Activated T-cell treated with anti-CD3 and anti-CD28 coated beads, Interleukin-2, amount 50 U/mL, for 72 hours (primary cell): ENCODE measurements around the gene MASP1. TPM values are rescaled to one million over a fixed set of nuclear protein-coding genes. Genes with fewer than 3 reads are reported as not detected.

Experiments
- ATAC-seq, 2 donors: fragments of 150-1000 bp; cut with Tn5 transposase; replicated peaks in 1 of 2; 2 replicates each; pipeline ENCODE4 v1.10.0; 2021; ENCODE audit warnings: moderate library complexity in 2 of 2, mild to moderate bottlenecking in 1 of 2
- DNase-seq, 2 donors: peaks; one replicate each; pipeline ENCODE4 v3.0.0; 2021 to 2022; ENCODE audit warnings: mixed read lengths in 1 of 2
- H3K27ac Mint-ChIP-seq: one replicate; pipeline ENCODE4 v1.8.0; 2022; ENCODE audit warnings: mild to moderate bottlenecking, moderate library complexity, mixed read lengths
- H3K27me3 Mint-ChIP-seq: one replicate; pipeline ENCODE4 v1.8.0; 2022; ENCODE audit warnings: low read depth, mixed read lengths
- H3K36me3 Mint-ChIP-seq, 2 donors: one replicate each; pipeline ENCODE4 v1.8.0; 2022; ENCODE audit warnings: mixed read lengths in 2 of 2, mild to moderate bottlenecking in 1 of 2; ENCODE audit not compliant: insufficient read depth in 2 of 2
- H3K4me1 Mint-ChIP-seq: one replicate; pipeline ENCODE4 v1.8.0; 2022; ENCODE audit warnings: low read depth, mixed read lengths
- H3K4me3 Mint-ChIP-seq, 2 donors: one replicate each; pipeline ENCODE4 v1.8.0; 2022; ENCODE audit warnings: mild to moderate bottlenecking in 2 of 2, mixed read lengths in 2 of 2, moderate library complexity in 2 of 2
- H3K9me3 Mint-ChIP-seq, 2 donors: one replicate each; pipeline ENCODE4 v1.8.0; 2022; ENCODE audit warnings: mixed read lengths in 2 of 2
- total RNA-seq, 2 donors: library from RNA; stranded (reverse); gene quantifications; one replicate each; pipeline ENCODE4 v1.2.3, GENCODE V29; 2022

MASP1 gene
- total RNA-seq, 2 donors from 2014 or later = not detected

GRCh38 chr3:187271582-187271981 lies 20.0 kb downstream of the MASP1 start:
- no peak for ATAC-seq
- H3K27ac Mint-ChIP-seq = no peak overlapping the region

GRCh38 chr3:187269486-187269885 lies 22.1 kb downstream of the MASP1 start:
- H3K36me3 Mint-ChIP-seq = no peaks in the 10 kb centered on the region
- H3K4me3 Mint-ChIP-seq = no peak overlapping the region
- peaks cover 19% of the 10 kb centered on the region for H3K27me3 Mint-ChIP-seq
- DNase-seq (no peak), ATAC-seq (no peak)
- peaks cover 0 to 2% of the 10 kb centered on the region in 2 donors for H3K9me3 Mint-ChIP-seq
- H3K27ac Mint-ChIP-seq = no peak overlapping the region
- no peaks in the 10 kb centered on the region for H3K4me1 Mint-ChIP-seq

More at GRCh38 chr3:187271582-187271981, 20.0 kb downstream of the MASP1 start:
- Mint-ChIP-seq H3K9me3 (peaks cover 0 to 2% of the 10 kb centered on the region in 2 donors), H3K27me3 (peaks cover 17% of the 10 kb centered on the region), H3K4me1 (no peaks in the 10 kb centered on the region), H3K4me3 (no peak overlapping the region), H3K36me3 (no peaks in the 10 kb centered on the region)
- DNase-seq = no peak

GRCh38 chr3:187267306-187267705 lies 24.2 kb downstream of the MASP1 start:
- no peak overlapping the region for H3K27ac Mint-ChIP-seq
- no peak overlapping the region for H3K4me3 Mint-ChIP-seq
- no peak for ATAC-seq
- no peaks in the 10 kb centered on the region for H3K4me1 Mint-ChIP-seq
- no peak for DNase-seq
- H3K27me3 Mint-ChIP-seq = peaks cover 19% of the 10 kb centered on the region
- H3K36me3 Mint-ChIP-seq = no peaks in the 10 kb centered on the region
- peaks cover 0 to 2% of the 10 kb centered on the region in 2 donors for H3K9me3 Mint-ChIP-seq

GRCh38 chr3:187266691-187267090 lies 24.8 kb downstream of the MASP1 start:
- no peaks in the 10 kb centered on the region for H3K36me3 Mint-ChIP-seq
- H3K9me3 Mint-ChIP-seq = peaks cover 0 to 2% of the 10 kb centered on the region in 2 donors
- H3K4me1 Mint-ChIP-seq = no peaks in the 10 kb centered on the region
- no peak overlapping the region for H3K4me3 Mint-ChIP-seq
- no peak overlapping the region for H3K27ac Mint-ChIP-seq
- no peak for DNase-seq
- ATAC-seq = no peak
- H3K27me3 Mint-ChIP-seq = peaks cover 19% of the 10 kb centered on the region

- Mint-ChIP-seq H3K27me3 (peaks cover 23% of the 10 kb centered on the region), H3K4me1 (no peaks in the 10 kb centered on the region), H3K4me3 (no peak overlapping the region), H3K9me3 (peaks cover 0 to 2% of the 10 kb centered on the region in 2 donors), H3K36me3 (no peaks in the 10 kb centered on the region), H3K27ac (no peak overlapping the region)
- DNase-seq = no peak
- no peak for ATAC-seq
These were observed 26.0 kb downstream of the MASP1 start for GRCh38 chr3:187265461-187265955.

GRCh38 chr3:187264911-187265310 lies 26.6 kb downstream of the MASP1 start:
- ATAC-seq = no peak
- H3K4me3 Mint-ChIP-seq = no peak overlapping the region
- peaks cover 27% of the 10 kb centered on the region for H3K27me3 Mint-ChIP-seq
- no peak overlapping the region for H3K27ac Mint-ChIP-seq
- H3K9me3 Mint-ChIP-seq = peaks cover 0 to 2% of the 10 kb centered on the region in 2 donors
- no peaks in the 10 kb centered on the region for H3K36me3 Mint-ChIP-seq
- H3K4me1 Mint-ChIP-seq = no peaks in the 10 kb centered on the region
- DNase-seq = no peak

GRCh38 chr3:187264021-187264420 lies 27.5 kb downstream of the MASP1 start:
- Mint-ChIP-seq H3K27me3 (peaks cover 31% of the 10 kb centered on the region), H3K36me3 (no peaks in the 10 kb centered on the region), H3K4me1 (no peaks in the 10 kb centered on the region), H3K9me3 (peaks cover 0 to 2% of the 10 kb centered on the region in 2 donors), H3K4me3 (no peak overlapping the region), H3K27ac (no peak overlapping the region)
- DNase-seq = no peak
- ATAC-seq = no peak

GRCh38 chr3:187263270-187263669 lies 28.3 kb downstream of the MASP1 start:
- H3K27me3 Mint-ChIP-seq = peaks cover 31% of the 10 kb centered on the region
- no peak overlapping the region for H3K27ac Mint-ChIP-seq
- DNase-seq (no peak), ATAC-seq (no peak)
- no peaks in the 10 kb centered on the region for H3K9me3 Mint-ChIP-seq
- H3K4me3 Mint-ChIP-seq = no peak overlapping the region
- no peaks in the 10 kb centered on the region for H3K4me1 Mint-ChIP-seq
- H3K36me3 Mint-ChIP-seq = no peaks in the 10 kb centered on the region

- H3K27ac Mint-ChIP-seq = no peak overlapping the region
- H3K4me1 Mint-ChIP-seq = no peaks in the 10 kb centered on the region
- no peaks in the 10 kb centered on the region for H3K36me3 Mint-ChIP-seq
- no peak for ATAC-seq
- peaks cover 31% of the 10 kb centered on the region for H3K27me3 Mint-ChIP-seq
- H3K9me3 Mint-ChIP-seq = no peaks in the 10 kb centered on the region
- H3K4me3 Mint-ChIP-seq = no peak overlapping the region
- no peak for DNase-seq
These were observed 29.2 kb downstream of the MASP1 start for GRCh38 chr3:187262360-187262759.

- peaks cover 31% of the 10 kb centered on the region for H3K27me3 Mint-ChIP-seq
- no peak for DNase-seq
- H3K36me3 Mint-ChIP-seq = no peaks in the 10 kb centered on the region
- no peak for ATAC-seq
- H3K4me1 Mint-ChIP-seq = no peaks in the 10 kb centered on the region
- no peak overlapping the region for H3K27ac Mint-ChIP-seq
- H3K4me3 Mint-ChIP-seq = no peak overlapping the region
- H3K9me3 Mint-ChIP-seq = no peaks in the 10 kb centered on the region
These were observed 30.0 kb downstream of the MASP1 start for GRCh38 chr3:187261541-187261969.

GRCh38 chr3:187259171-187259570 lies 32.4 kb downstream of the MASP1 start:
- peaks cover 22% of the 10 kb centered on the region for H3K27me3 Mint-ChIP-seq
- H3K4me1 Mint-ChIP-seq = no peaks in the 10 kb centered on the region
- no peak overlapping the region for H3K27ac Mint-ChIP-seq
- H3K4me3 Mint-ChIP-seq = no peak overlapping the region
- H3K9me3 Mint-ChIP-seq = no peaks in the 10 kb centered on the region
- ATAC-seq (no peak), DNase-seq (no peak)
- H3K36me3 Mint-ChIP-seq = no peaks in the 10 kb centered on the region

GRCh38 chr3:187257992-187258692 lies 33.4 kb downstream of the MASP1 start:
- H3K36me3 Mint-ChIP-seq = no peaks in the 10 kb centered on the region
- no peaks in the 10 kb centered on the region for H3K9me3 Mint-ChIP-seq
- no peak overlapping the region for H3K4me3 Mint-ChIP-seq
- peaks cover 22% of the 10 kb centered on the region for H3K27me3 Mint-ChIP-seq
- ATAC-seq (no peak), DNase-seq (no peak)
- H3K4me1 Mint-ChIP-seq = no peaks in the 10 kb centered on the region
- no peak overlapping the region for H3K27ac Mint-ChIP-seq

GRCh38 chr3:187257471-187257870 lies 34.1 kb downstream of the MASP1 start:
- H3K36me3 Mint-ChIP-seq = no peaks in the 10 kb centered on the region
- ATAC-seq (no peak), DNase-seq (no peak)
- H3K27me3 Mint-ChIP-seq = peaks cover 21% of the 10 kb centered on the region
- H3K4me1 Mint-ChIP-seq = no peaks in the 10 kb centered on the region
- no peak overlapping the region for H3K27ac Mint-ChIP-seq
- H3K9me3 Mint-ChIP-seq = no peaks in the 10 kb centered on the region
- H3K4me3 Mint-ChIP-seq = no peak overlapping the region
